Muscle of back (tissue), 11 donors: ENCODE results near the gene ZFP64. TPM values are rescaled to one million over a fixed set of nuclear protein-coding genes. Genes with fewer than 3 reads are reported as not detected.
"Not testable (repeated sequence)": the region's sequence is repeated elsewhere in the genome, so short reads cannot be mapped to it uniquely, and the experiment has no call there.

Source experiments
- DNase-seq, 3 donors: peaks; one replicate each; pipeline versions ENCODE4 v3.0.0 to v3.0.0-alpha.2; 2013
- polyA plus RNA-seq, 10 donors: library from polyadenylated mRNA; unstranded; fragments of 120-200 nt; gene quantifications; one replicate each; pipeline ENCODE4 v1.2.1, GENCODE V29; 2013; ENCODE audit not compliant: insufficient read length in 10 of 10

The ZFP64 gene
- polyA plus RNA-seq, 10 donors, result 11.1 to 16.6 (median 12.7) TPM

- DNase-seq, result no peak
These were observed 30.9 kb downstream of the ZFP64 start for GRCh38 chr20:52160621-52161204.

DNA sequence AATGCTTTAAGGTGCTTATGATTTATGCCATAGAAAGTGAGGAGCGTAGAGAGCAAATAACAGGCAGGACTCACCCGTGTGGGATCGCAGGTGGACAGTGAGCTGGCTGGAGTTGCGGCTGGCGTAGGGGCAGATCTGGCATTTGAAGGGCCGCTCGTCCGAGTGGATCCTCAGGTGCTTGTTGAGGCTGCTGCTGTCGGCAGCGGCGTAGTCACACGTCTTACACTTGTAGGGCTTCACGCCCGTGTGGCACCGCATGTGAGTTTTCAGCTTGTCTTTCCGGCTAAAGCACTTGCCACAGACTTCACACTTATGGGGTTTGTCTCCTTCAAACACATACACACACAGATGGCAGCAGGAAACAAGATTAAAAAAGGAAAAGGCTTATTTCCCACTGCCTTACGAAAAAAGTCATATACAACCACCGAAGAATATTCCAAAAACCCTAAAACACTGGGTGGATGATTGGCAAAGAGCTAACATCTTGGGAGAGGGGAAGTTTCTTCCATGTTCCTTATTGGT is 31.5 kb downstream of the ZFP64 start:
- no peak for DNase-seq

DNA sequence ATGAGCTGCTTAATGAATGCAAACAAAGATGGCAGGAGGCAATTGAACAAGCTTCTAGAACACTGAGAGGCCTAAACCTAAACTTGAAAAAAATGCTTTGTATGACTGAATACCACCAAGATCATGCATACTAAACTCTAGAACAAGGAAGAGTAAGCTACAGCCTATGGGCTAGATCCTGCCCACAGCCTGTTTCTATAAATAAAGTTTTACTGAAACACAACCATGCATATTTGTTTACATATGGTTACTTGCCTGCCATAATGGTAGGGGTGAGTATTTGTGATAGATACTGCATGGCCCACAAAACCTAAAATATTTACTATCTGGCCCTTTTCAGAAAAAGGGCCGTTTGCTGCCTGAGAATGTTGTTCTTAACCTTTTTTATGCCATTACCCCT is 37.0 kb downstream of the ZFP64 start:
- no peak for DNase-seq

- DNase-seq, result no peak
These were observed 37.7 kb downstream of the ZFP64 start for GRCh38 chr20:52153896-52154295.

DNA sequence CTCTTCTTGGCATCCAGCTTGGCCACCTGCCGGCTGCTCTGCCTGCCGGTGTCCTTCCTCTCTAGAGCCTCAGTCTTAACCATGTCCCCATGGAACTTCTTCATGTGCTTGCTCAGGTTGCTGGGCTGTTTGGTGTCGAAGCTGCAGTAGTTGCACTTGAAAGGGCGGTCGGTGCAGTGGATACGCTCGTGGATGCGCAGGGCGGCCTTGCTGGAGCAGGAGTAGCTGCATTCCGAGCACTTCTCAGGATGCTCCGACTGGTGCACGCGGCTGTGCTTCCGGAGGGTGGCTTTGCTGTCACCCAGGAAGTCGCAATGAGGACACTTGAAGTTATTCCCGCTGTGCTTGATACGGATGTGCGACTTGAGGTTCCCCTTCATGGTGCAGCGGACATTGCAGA is 38.7 kb downstream of the ZFP64 start:
- DNase-seq, result no peak

DNA sequence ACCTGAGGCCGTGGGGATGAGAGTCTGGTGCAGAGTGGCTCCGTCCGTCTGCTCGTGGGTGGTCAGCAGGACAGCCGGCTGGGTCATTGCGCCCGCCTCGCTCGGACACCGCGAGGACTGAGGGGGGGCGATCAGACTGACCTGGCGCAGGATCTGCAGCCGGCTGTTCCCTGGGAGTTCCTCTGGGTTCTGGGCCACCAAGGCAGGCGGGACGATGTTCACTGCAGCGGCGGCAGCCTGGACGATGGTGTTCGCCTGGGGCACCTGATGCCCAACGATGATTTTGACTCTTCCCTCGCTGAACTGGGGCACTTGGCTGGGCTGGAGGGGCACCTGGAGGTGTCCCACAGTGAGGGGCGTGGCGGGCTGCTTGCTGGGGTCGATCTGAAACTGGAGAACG is 39.2 kb downstream of the ZFP64 start:
- DNase-seq, result no peak

DNA sequence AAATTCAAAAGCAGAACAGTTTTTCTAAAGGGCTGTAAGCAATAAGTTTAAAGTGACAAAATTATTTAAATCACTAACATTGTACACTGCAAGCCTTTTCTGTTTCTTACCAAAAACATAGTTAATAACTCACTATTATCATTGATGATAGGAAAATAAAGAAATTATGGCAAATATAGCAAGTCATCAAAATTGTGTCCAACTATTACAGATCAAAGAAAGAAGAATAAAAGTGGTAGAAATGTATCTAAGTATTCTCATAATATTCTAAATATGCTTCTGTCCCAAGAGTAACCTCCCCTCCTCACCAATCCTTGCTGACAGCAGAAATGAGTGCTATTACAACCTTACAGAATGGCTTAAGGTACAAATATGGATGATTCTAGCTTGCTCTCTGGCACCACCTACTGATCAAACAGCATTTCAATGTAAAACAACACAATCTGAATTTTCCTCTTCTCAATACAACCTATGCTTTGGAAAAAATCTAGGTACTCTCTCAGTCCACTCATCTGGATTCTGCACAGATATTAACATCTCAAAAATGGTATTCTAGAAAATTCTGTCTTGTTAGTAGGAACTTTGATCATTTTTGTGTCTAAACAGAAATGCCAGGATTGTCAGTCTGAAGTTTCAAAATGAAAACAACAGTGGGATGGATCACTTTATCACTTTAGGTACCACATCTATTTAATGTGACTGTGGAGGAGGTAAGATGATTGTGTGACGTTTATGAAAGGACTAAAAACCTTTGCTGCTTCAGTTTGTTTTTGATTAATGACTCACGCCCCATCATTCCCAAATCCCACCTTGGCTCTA is 40.9 kb downstream of the ZFP64 start:
- DNase-seq, result peak; percentile 33 to 58 (median 53)

GRCh38 chr20:52145587-52145986 is 46.0 kb downstream of the ZFP64 start:
- DNase-seq, result no peak

DNA sequence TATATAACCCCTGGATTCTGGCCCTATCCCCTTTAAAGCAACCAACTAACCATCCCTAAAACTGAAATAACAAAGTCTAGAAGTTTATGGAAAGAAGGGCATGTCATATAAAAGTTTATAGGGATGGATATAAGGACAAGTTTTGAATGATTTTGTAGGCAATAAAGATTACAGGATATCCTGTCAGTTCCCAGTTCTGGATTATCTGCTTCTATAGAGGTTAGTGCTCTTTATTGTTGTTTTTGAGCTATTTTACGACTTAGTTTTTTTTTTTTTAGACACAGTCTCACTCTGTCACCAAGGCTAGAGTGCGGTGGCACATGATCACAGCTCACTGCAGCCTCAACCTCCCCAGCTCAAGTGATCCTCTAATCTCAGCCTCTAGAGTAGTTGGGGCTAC is 48.3 kb downstream of the ZFP64 start:
- no peak for DNase-seq

GRCh38 chr20:52142757-52143156 is 48.8 kb downstream of the ZFP64 start:
- DNase-seq, result no peak

DNA sequence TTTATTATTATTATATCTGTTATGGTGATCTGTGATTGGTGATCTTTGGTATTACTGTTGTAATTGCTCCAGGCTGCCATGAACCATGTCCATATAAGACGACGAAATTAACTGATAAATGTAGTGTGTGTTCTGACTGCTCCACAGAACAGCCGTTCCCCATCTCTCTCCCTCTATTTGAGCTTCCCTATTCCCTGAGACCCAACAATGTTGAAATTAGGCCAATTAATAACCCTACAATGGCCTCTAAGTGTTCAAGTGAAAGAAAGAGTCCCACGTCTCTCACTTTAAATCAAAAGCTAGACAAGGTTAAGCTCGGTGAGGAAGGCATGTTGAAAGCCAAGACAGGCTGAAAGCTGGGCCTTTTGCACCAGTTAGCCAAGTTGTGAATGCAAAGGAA is 51.6 kb downstream of the ZFP64 start:
- no peak for DNase-seq

DNA sequence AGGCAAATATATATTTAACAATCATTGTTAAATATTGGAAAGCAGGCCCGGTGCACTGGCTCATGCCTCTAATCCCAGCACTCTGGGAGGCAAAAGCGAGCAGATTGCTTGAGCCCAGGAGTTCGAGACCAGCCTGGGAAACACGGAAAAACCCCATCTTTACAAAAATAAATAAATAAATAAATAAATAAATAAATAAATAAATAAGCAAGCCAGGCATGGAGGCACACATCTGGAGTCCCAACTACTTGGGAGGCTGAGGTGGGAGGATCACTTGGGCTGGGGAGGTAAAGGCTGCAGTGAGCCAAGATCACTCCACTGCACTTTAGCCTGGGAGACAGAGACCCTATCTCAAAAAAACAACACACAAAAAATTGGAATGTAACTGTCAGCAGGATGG is 53.7 kb downstream of the ZFP64 start:
- no peak for DNase-seq

DNA sequence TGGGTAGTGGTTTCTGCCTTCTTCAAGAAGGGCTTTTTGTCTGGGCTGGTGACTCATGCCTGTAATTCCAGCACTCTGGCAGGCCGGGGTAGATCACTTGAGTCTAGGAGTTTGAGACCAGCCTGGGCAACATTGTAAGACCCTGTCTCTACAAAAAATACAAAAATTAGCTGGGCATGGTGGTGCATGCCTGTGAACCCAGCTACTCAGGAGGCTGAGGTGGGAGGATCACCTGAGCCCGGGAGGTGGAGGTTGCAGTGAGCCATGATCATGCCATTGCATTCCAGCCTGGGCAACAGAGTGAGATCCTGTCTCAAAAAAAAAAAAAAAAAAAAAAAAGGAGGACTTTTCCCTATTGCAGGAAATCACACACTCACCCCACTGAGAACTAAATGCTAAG is 57.9 kb downstream of the ZFP64 start:
- DNase-seq, result not testable (repeated sequence)

DNA sequence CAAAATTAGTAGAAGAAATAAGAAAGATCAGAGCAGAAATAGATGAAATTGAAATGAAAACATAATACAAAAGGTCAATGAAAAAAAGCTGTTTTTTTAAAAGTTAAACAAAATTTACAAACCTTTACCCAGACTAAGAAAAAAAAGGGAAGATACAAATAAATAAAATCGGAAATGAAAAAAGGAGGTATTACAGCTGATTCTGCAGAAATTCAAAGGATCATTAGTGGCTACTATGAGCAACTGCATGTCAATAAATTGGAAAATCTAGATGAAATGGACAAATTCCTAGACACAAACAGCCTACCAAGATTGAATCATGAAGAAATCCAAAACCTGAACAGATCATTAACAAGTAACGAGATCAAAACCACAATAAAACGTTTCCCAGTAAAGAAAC is 59.2 kb downstream of the ZFP64 start:
- no peak for DNase-seq

DNA sequence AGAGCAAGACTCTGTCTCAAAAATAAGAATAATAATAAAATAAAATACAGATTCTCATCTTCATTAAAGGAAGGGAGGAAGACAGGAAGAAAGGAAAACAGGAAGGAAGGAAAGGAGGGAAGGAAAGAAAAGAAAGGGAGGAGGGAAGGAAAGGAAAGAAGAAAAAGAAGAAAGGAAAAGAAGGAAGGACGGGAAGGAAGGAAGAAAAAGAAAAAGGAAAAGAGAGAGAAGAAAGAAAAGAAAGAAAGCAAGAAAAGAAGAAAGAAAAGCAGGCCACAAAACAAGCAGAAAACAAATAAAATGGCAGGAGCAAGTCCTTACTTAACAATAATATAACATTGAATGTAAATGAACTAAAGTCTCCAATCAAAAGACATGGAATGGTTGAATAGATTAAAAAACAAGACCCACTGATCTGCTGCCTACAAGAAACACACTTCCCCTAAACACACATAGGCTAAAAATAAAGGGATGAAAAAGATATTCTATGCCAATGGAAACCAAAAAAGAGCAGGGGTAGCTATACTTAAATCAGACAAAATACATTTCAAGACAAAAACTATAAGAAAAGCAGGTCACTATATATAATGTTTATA is 60.4 kb downstream of the ZFP64 start:
- no peak for DNase-seq

GRCh38 chr20:52130406-52130805 is 61.2 kb downstream of the ZFP64 start:
- DNase-seq, result no peak

DNA sequence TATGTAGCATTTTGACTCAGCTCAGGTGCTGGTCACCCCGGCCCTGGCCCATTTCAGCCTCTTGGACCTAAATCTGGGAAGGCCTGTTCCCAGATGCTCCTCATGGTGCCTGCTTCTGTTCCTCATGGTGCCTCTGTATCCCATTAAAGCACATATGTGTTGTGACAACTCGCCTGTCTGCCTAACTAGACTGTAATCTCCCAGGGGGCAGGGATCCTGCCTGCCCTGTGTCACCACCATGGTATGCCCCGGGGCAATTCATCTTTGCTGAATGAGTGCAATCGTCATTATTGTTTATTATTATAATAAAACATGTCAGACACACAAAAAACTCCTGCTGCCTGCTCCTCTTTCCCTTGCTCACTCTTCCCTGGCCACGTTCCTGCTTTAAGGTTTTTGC is 62.0 kb downstream of the ZFP64 start:
- no peak for DNase-seq

DNA sequence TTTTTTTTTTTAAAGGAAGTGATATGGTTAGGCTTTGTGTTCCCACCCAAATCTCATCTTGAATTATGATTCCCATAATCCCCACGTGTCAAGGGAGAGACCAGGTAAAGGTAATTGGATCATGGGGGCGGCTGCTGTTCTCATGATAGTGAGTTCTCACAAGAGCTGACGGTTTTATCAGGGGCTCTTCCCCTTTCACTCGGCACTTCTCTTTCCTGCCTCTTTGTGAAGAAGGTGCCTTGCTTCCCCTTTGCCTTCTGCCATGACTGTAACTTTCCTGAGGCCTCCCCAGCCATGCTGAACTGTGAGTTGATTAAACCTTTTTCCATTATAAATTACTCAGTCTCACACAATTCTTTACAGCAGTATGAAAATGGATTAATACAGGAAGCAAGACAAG is 64.3 kb downstream of the ZFP64 start:
- DNase-seq, result no peak

DNA sequence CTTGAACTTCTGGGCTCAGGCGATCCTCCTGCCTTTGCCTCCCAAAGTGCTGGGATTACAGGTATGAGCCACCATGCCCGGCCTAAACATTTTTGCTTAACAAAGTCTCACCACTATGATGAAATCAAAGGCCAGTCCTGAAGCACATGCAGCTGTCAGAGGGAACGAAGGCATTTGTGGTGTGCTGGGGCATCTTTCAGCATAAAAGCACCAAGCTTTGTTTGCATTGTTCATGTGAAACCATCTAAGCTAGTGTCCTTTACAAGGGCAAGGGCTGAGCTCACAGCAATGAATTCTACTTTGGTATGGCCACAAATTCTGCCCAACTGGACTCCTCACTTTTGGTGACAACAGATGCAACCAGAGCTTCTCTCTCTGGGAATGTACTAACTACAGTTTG is 66.8 kb downstream of the ZFP64 start:
- DNase-seq, result no peak

DNA sequence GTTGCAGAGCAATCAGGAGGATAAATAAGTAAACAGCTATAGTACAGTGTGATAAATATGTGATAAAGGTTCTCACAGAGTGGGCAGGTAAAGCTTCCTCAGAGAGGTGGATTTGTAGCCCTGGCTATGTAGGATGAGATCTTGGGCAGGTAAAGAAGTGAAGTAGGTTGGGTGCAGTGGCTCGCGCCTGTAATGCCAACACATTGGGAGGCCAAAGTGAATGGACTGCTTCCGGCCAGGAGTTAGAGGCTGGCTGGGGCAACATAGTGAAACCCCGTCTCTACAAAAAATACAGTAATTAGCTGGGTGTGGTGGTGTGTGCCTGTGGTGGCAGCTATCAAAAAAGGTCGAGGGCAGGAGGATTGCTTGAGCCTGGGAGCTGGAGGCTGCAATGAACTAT is 72.9 kb downstream of the ZFP64 start:
- no peak for DNase-seq

GRCh38 chr20:52118016-52118623 is 73.5 kb downstream of the ZFP64 start:
- DNase-seq, result no peak

GRCh38 chr20:52110456-52110855 is 81.1 kb downstream of the ZFP64 start:
- DNase-seq, result no peak
